Measurements from ENCODE around the gene TIFAB.
A peak's percentile ranks its signal among the peaks of the same experiment; 100 is the strongest.
"Not testable (repeated sequence)": the region's sequence is repeated elsewhere in the genome, so short reads cannot be mapped to it uniquely, and the experiment has no call there.

TIFAB gene

GRCh38 chr5:135452321-135453030 lies at the start of gene TIFAB:
Gene TIFAB, minus strand, starts transcription at chr5:135452351. Its CDS starts 2,412 bp downstream, at chr5:135449939.
- peak; percentile 46 for DNase-seq

GRCh38 chr5:135498637-135498995 lies 46.5 kb upstream of the TIFAB start:
- DNase-seq, result no peak

- DNase-seq, result no peak
These were observed 46.0 kb upstream of the TIFAB start for GRCh38 chr5:135497971-135498636.

GRCh38 chr5:135495531-135495930 lies 43.4 kb upstream of the TIFAB start:
- not testable (repeated sequence) for DNase-seq

- DNase-seq, result no peak
These were observed 42.0 kb upstream of the TIFAB start for GRCh38 chr5:135494196-135494595.

GRCh38 chr5:135493406-135494180 lies 41.4 kb upstream of the TIFAB start:
- DNase-seq, result no peak

GRCh38 chr5:135492319-135492626 lies 40.1 kb upstream of the TIFAB start:
- DNase-seq, result no peak

GRCh38 chr5:135491552-135492318 lies 39.6 kb upstream of the TIFAB start:
- peak; percentile 37 for DNase-seq

- peak; percentile 56 for DNase-seq
These were observed 38.9 kb upstream of the TIFAB start for GRCh38 chr5:135491038-135491551.

GRCh38 chr5:135490245-135491037 lies 38.3 kb upstream of the TIFAB start:
- DNase-seq, result peak; percentile 53

- DNase-seq, result peak; percentile 50
These were observed 37.5 kb upstream of the TIFAB start for GRCh38 chr5:135489466-135490244.

- DNase-seq, result peak; percentile 43
These were observed 36.7 kb upstream of the TIFAB start for GRCh38 chr5:135488727-135489465.

GRCh38 chr5:135487839-135488514 lies 35.8 kb upstream of the TIFAB start:
- DNase-seq, result peak; percentile 28

- no peak for DNase-seq
These were observed 34.9 kb upstream of the TIFAB start for GRCh38 chr5:135487037-135487395.

- peak; percentile 53 for DNase-seq
These were observed 34.2 kb upstream of the TIFAB start for GRCh38 chr5:135486131-135487036.

- peak; percentile 12 for DNase-seq
These were observed 32.5 kb upstream of the TIFAB start for GRCh38 chr5:135484674-135485086.

GRCh38 chr5:135483254-135483653 lies 31.1 kb upstream of the TIFAB start:
- DNase-seq, result no peak

- DNase-seq, result peak; percentile 53
These were observed 30.3 kb upstream of the TIFAB start for GRCh38 chr5:135482381-135482933.

All from activated effector memory CD4-positive, alpha-beta T cell treated with anti-CD3 and anti-CD28 coated beads, Interleukin-2, amount 50 U/mL, for 16 hours (primary cell).